Suprapubic skin (tissue), 3 donors: ENCODE measurements around the gene SLC38A6.

Experiments
- CTCF ChIP-seq, 2 donors: fragments of 200-600 bp in 1 of 2; fragments of 450-650 bp in 1 of 2; sonication (generic) in 1 of 2; IDR thresholded peaks; one replicate each; pipeline ENCODE4 v1.5.1; 2016 to 2019; ENCODE audit warnings: antibody characterized with exemption in 2 of 2, mild to moderate bottlenecking in 1 of 2, moderate library complexity in 1 of 2
- POLR2A ChIP-seq, 2 donors: fragments of 450-650 bp; IDR thresholded peaks; one replicate each; pipeline ENCODE4 v1.6.1; 2017; ENCODE audit warnings: antibody characterized with exemption in 2 of 2, mild to moderate bottlenecking in 2 of 2, moderate library complexity in 2 of 2

- TF ChIP-seq POLR2A (IDR thresholded peaks at IDR 0.05): no peak
- TF ChIP-seq CTCF (IDR thresholded peaks at IDR 0.05): no peak
These were observed 110.7 kb downstream of the SLC38A6 start for GRCh38 chr14:61091657-61092273.
